ENCODE data around the gene LINGO4.

DNA sequence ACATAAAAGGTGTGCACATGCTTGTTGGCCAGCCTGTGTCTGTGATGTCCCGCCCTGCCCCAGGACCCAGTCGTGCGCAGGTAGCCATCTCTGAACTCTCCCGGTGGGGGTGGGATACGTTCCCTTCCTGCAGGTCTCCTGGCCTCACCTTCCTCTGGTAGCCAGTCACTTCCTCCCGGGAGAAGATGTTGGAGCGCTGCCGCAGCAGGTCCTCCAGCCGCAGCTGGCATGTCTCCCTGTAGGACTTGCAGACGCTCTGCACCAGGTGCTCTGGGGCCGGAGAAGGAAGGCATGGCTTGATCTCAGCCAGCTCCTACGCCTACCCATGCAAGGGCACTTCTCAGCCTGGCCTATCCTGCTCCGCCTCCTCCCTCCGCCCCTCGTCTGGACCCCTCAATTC lies 9.2 kb upstream of the LINGO4 start:
- TF ChIP-seq, protein P1, sequence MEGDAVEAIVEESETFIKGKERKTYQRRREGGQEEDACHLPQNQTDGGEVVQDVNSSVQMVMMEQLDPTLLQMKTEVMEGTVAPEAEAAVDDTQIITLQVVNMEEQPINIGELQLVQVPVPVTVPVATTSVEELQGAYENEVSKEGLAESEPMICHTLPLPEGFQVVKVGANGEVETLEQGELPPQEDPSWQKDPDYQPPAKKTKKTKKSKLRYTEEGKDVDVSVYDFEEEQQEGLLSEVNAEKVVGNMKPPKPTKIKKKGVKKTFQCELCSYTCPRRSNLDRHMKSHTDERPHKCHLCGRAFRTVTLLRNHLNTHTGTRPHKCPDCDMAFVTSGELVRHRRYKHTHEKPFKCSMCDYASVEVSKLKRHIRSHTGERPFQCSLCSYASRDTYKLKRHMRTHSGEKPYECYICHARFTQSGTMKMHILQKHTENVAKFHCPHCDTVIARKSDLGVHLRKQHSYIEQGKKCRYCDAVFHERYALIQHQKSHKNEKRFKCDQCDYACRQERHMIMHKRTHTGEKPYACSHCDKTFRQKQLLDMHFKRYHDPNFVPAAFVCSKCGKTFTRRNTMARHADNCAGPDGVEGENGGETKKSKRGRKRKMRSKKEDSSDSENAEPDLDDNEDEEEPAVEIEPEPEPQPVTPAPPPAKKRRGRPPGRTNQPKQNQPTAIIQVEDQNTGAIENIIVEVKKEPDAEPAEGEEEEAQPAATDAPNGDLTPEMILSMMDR (conservative IDR thresholded peaks at IDR 0.05; ENCODE audit: low read depth, low read length): no peak
- no peak for TF ChIP-seq EZH2 (IDR thresholded peaks at IDR 0.05; ENCODE audit: borderline replicate concordance, low read depth, low read length, poor library complexity, severe bottlenecking)
